MCF 10A (cell line): Measurements from ENCODE around the gene PODXL2. TPM values are rescaled to one million over a fixed set of nuclear protein-coding genes. Genes with fewer than 3 reads are reported as not detected.
A peak's percentile ranks its signal among the peaks of the same experiment; 100 is the strongest.

ENCODE experiments used
- BruUV-seq: library from RNA; stranded (reverse); fragments of 400-500 nt; replicated peaks from 2 replicates; lab custom pipeline; 2021; lab: Mats Ljungman, UMichigan
- CTCF ChIA-PET: fragments of 300-600 bp; sonication (Branson Sonifier 250); formaldehyde crosslinking; extraction: SDS; loops from one replicate; lab custom pipeline; 2021; ENCODE audit warnings: antibody characterized with exemption, inconsistent platforms; lab: Yijun Ruan, JAX
- POLR2A ChIA-PET: fragments of 300-600, 350-650 bp; sonication (Branson Sonifier 250); formaldehyde crosslinking; extraction: SDS; loops from one replicate; lab custom pipeline; 2020; ENCODE audit warnings: antibody characterized with exemption, inconsistent platforms; lab: Yijun Ruan, JAX
- DNase-seq: peaks from one replicate; pipeline ENCODE4 v3.0.0-alpha.2; 2018; ENCODE audit not compliant: unreplicated experiment
- H3K27ac Mint-ChIP-seq: one replicate; pipeline ENCODE4 v1.8.0; 2022; ENCODE audit warnings: mild to moderate bottlenecking, low read depth, mixed read lengths; ENCODE audit not compliant: unreplicated experiment
- H3K27me3 Mint-ChIP-seq: one replicate; pipeline ENCODE4 v1.8.0; 2022; ENCODE audit warnings: mixed read lengths; ENCODE audit not compliant: insufficient read depth, unreplicated experiment
- H3K36me3 Mint-ChIP-seq: one replicate; pipeline ENCODE4 v1.8.0; 2022; ENCODE audit warnings: mild to moderate bottlenecking, moderate library complexity, mixed read lengths; ENCODE audit not compliant: insufficient read depth, unreplicated experiment
- H3K4me1 Mint-ChIP-seq: one replicate; pipeline ENCODE4 v1.8.0; 2022; ENCODE audit warnings: mixed read lengths; ENCODE audit not compliant: insufficient read depth, unreplicated experiment
- H3K4me3 Mint-ChIP-seq: one replicate; pipeline ENCODE4 v1.8.0; 2022; ENCODE audit warnings: mild to moderate bottlenecking, moderate library complexity, mixed read lengths; ENCODE audit not compliant: unreplicated experiment
- H3K9me3 Mint-ChIP-seq: one replicate; pipeline ENCODE4 v1.8.0; 2022; ENCODE audit warnings: mixed read lengths; ENCODE audit not compliant: unreplicated experiment
- CTCF ChIP-seq: fragments of 200-600 bp; IDR thresholded peaks from one replicate; pipeline ENCODE4 v1.8.0; 2022; ENCODE audit warnings: antibody characterized with exemption, mild to moderate bottlenecking; ENCODE audit not compliant: unreplicated experiment
- intact Hi-C: fragments of 100-400 bp; cut with micrococcal nuclease; formaldehyde crosslinking; loops from 2 replicates; pipeline ENCODE4 v1.14.1; 2022
- total RNA-seq: library from RNA; stranded (reverse); gene quantifications from 2 replicates; pipeline ENCODE4 v1.2.3, GENCODE V29; 2022

The PODXL2 gene
- total RNA-seq, 1 experiment from 2014 or later: 10.1 TPM

DNA sequence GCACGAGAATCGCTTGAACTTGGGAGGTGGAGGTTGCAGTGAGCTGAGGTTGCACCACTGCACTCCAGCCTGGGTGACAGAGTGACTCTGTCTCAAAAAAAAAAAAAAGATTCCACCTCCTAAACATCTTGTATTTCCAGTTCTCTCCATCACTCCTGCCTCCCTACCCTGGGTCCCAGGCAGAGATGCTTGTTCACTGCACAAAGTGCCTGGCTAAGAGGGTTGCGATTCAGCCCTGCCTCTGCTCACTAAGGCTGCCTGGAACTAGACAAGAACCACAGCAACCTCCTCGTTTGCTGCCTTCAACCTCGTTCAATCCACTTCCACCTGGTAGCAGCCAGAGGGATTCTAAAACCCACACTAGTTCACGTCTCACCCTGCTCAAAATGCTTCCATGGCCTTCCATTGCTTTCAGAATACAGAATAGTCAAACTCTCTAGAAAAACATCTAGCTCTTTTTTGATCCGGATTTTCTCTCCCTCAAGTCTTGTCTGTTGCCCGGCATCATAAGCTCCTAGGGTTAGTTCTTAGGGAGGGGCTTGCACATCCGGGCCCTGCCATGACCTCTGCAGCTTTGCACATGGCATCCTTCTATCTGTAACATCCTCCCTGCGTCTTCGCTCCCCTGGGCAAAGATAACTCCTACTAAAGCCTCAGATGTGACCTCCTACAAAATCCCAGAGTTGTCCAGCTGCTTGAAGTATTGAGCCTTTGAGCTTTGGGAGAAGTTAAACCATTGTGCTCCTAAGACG, 31.8 kb upstream of the PODXL2 start:
- intact Hi-C loops: no loop called here
- peaks cover 9% of the 10 kb centered on the region for H3K4me1 Mint-ChIP-seq
- no peaks in the 10 kb centered on the region for H3K27me3 Mint-ChIP-seq
- H3K9me3 Mint-ChIP-seq: no peaks in the 10 kb centered on the region
- TSS peak; percentile 22 for BruUV-seq
- ChIA-PET POLR2A (interaction anchor here (0.6 to 2.5 kb wide), 6 partner anchors 7 to 1182 kb away, joined by 3 to 16 read pairs (median 3); partner anchors contain the start of gene TPRA1), CTCF (interaction anchor here (1.0 to 1.6 kb wide), 4 partner anchors 13 to 1021 kb away, joined by 3 to 6 read pairs (median 4); no protein-coding TSS in a partner anchor)
- TF ChIP-seq CTCF: no peak
- H3K4me3 Mint-ChIP-seq: peak overlapping the region; percentile 63
- H3K36me3 Mint-ChIP-seq: peaks cover 4% of the 10 kb centered on the region
- DNase-seq: no peak
- no peak overlapping the region for H3K27ac Mint-ChIP-seq

DNA sequence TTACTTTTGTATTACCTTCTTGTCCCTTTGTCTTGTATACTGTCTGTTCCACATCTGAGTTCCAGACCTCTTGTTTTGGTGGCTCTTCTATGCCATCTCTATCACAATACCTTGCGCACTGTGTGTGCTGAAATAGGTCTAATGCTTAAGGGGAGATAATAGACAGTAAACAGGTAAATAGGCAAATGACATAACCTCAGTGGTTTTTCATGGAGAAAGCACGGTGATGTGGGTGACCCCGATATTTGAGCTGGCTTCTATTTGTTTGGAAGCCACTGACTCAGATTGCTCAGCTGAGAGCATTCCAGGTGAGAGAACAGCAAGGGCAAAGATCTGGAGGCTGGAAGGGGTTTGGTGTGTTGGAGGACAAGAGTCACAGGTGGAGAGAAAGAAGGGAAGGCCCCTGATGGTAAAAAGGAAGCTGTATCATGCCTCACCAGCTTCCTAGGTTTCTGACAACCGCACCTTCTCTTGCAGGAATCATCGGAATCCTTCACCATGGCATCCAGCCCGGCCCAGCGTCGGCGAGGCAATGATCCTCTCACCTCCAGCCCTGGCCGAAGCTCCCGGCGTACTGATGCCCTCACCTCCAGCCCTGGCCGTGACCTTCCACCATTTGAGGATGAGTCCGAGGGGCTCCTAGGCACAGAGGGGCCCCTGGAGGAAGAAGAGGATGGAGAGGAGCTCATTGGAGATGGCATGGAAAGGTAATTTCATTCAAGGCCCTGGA, 30.0 kb upstream of the PODXL2 start:
- H3K27me3 Mint-ChIP-seq: no peaks in the 10 kb centered on the region
- BruUV-seq: no TSS peak
- peak overlapping the region; percentile 7 for H3K27ac Mint-ChIP-seq
- DNase-seq: no peak
- H3K4me3 Mint-ChIP-seq: peak overlapping the region; percentile 63
- H3K4me1 Mint-ChIP-seq: peaks cover 8% of the 10 kb centered on the region
- POLR2A ChIA-PET: interaction anchor here (0.6 to 2.5 kb wide), 6 partner anchors 9 to 524 kb away, joined by 3 to 16 read pairs (median 4); partner anchors contain the start of genes RUVBL1 and TPRA1
- peaks cover 18% of the 10 kb centered on the region for H3K36me3 Mint-ChIP-seq
- intact Hi-C loops: no loop called here
- TF ChIP-seq CTCF: no peak
- no peaks in the 10 kb centered on the region for H3K9me3 Mint-ChIP-seq
- CTCF ChIA-PET: interaction anchor here (0.6 to 1.0 kb wide), 5 partner anchors 8 to 1285 kb away, joined by 3 to 7 read pairs (median 3); no protein-coding TSS in a partner anchor

DNA sequence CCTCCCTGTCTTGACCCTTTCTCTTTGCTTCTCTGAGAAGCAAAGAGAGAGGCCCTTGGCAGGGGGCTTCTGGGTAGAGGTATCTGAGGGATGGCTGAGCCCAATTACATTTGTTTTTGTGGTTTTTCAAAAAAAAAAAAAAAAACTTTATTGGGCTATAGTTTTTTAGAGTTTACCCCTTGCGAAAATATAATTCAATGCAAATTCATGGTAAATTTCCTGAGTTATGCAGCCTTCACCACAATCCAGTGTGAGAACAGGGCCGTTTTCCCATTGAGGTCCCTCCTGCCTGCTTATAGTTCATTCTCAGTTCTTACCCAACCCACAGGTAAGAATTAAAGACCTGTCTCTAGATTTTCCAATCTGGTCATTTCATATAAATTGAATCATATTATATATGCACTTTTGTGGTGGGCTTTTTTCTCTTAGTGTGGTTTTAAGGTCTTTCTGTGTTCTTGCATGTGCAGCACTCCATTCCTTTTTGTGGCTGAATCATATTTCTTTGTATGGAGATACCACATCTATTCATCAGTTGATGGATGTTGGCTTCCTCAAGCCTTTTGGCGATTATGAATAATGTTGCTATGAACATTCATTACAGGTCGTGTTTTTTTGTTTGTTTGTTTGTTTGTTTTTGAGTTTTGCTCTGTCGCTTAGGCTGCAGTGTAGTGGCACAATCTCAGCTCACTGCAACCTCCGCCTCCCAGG, 28.1 kb upstream of the PODXL2 start:
- TF ChIP-seq CTCF: no peak
- BruUV-seq: no TSS peak
- Mint-ChIP-seq H3K4me1 (peaks cover 8% of the 10 kb centered on the region), H3K27me3 (no peaks in the 10 kb centered on the region), H3K36me3 (peaks cover 36% of the 10 kb centered on the region), H3K27ac (no peak overlapping the region), H3K4me3 (no peak overlapping the region), H3K9me3 (no peaks in the 10 kb centered on the region)
- DNase-seq: no peak
- intact Hi-C loops: no loop called here
- POLR2A ChIA-PET: no interaction called here
- CTCF ChIA-PET: interaction anchor here (0.7 kb wide), 1 partner anchor 388 kb away, joined by 3 read pairs; no protein-coding TSS in a partner anchor
